ENCODE results near the gene CALM1. TPM values are rescaled to one million over a fixed set of nuclear protein-coding genes. Genes with fewer than 3 reads are reported as not detected.

The CALM1 gene
- total and polyA plus RNA-seq, 10 of the 15 experiments (the other 5 are each of a cell fraction or from before 2014, with no cell fraction given) = 110 to 729 (median 261) TPM

GRCh38 chr14:90381011-90381786, 15.6 kb upstream of the CALM1 start (continued):
- TF ChIP-seq, protein P1, sequence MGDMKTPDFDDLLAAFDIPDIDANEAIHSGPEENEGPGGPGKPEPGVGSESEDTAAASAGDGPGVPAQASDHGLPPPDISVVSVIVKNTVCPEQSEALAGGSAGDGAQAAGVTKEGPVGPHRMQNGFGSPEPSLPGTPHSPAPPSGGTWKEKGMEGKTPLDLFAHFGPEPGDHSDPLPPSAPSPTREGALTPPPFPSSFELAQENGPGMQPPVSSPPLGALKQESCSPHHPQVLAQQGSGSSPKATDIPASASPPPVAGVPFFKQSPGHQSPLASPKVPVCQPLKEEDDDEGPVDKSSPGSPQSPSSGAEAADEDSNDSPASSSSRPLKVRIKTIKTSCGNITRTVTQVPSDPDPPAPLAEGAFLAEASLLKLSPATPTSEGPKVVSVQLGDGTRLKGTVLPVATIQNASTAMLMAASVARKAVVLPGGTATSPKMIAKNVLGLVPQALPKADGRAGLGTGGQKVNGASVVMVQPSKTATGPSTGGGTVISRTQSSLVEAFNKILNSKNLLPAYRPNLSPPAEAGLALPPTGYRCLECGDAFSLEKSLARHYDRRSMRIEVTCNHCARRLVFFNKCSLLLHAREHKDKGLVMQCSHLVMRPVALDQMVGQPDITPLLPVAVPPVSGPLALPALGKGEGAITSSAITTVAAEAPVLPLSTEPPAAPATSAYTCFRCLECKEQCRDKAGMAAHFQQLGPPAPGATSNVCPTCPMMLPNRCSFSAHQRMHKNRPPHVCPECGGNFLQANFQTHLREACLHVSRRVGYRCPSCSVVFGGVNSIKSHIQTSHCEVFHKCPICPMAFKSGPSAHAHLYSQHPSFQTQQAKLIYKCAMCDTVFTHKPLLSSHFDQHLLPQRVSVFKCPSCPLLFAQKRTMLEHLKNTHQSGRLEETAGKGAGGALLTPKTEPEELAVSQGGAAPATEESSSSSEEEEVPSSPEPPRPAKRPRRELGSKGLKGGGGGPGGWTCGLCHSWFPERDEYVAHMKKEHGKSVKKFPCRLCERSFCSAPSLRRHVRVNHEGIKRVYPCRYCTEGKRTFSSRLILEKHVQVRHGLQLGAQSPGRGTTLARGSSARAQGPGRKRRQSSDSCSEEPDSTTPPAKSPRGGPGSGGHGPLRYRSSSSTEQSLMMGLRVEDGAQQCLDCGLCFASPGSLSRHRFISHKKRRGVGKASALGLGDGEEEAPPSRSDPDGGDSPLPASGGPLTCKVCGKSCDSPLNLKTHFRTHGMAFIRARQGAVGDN (IDR thresholded peaks at IDR 0.05) = no peak
- no peak for TF ChIP-seq KAT2A (conservative IDR thresholded peaks at IDR 0.05; ENCODE audit: control insufficient read depth, low read depth, low read length)
- no peak for TF ChIP-seq RELA (IDR thresholded peaks at IDR 0.05; ENCODE audit: borderline replicate concordance, partially characterized antibody)
- TF ChIP-seq SIN3A (IDR thresholded peaks at IDR 0.05; ENCODE audit: low read depth, low read length) = no peak

- Histone ChIP-seq H3K27ac (ENCODE audit: control insufficient read depth, insufficient read depth) (peak overlapping the region; percentile 98), H3K27me3 (replicated peaks in 1 of 2; ENCODE audit: control insufficient read depth in 2 of 2, insufficient read depth in 2 of 2, low read length in 1 of 2) (no peaks in the 10 kb centered on the region)
- CTCF ChIA-PET = interaction anchor here (0.8 to 2.9 kb wide), 6 partner anchors 15 to 378 kb away, joined by 3 to 17 read pairs (median 4); partner anchors contain the start of gene CALM1
- TF ChIP-seq CEBPZ (IDR thresholded peaks at IDR 0.05; ENCODE audit: low read depth, low read length) = no peak
- TF ChIP-seq POLR2AphosphoS2 (IDR thresholded peaks at IDR 0.05; ENCODE audit: low read depth, low read length) = no peak
- TF ChIP-seq PRDM15 (CRISPR knock-in tag; IDR thresholded peaks at IDR 0.05) = no peak
These were observed 14.8 kb upstream of the CALM1 start for GRCh38 chr14:90381999-90382451.

More at GRCh38 chr14:90381999-90382451, 14.8 kb upstream of the CALM1 start:
- FAIRE-seq = peak; percentile 23
- no peaks in the 10 kb centered on the region; the same call in none of the 2 replicates for H3K79me2 ChIP-seq (ENCODE audit: control insufficient read depth, insufficient read depth, low read length)
- WGBS (ENCODE audit: insufficient coverage, insufficient replicate concordance, low lambda C conversion rate, missing lambda C conversion rate) = 59% methylated on average over 13 of the region's 13 CpGs
- H3K9me3 ChIP-seq (replicated peaks; ENCODE audit: control insufficient read depth, insufficient read depth, low read length) = no peaks in the 10 kb centered on the region
- intact Hi-C loops (cut with micrococcal nuclease; ENCODE audit: unreplicated experiment) (loop anchor here (2.0 to 5.0 kb wide), 2 partner anchors 125 to 427 kb away; partner anchors contain the start of genes EFCAB11, PSMC1 and TDP1), in situ Hi-C loops (cut with MboI) (loop anchor here (25.0 kb wide), 1 partner anchor 1130 kb away; the partner anchor contains the start of gene PPP4R3A)
- BruUV-seq (replicated peaks) = no TSS peak
- H3K9ac ChIP-seq (ENCODE audit: control insufficient read depth, insufficient read depth, low read length) = peak overlapping the region; percentile 100
- DNase-seq (ENCODE audit: low read depth, low spot score) = no peak
- ChIA-PET POLR2A (interaction anchor here (5.8 kb wide), 1 partner anchor 14 kb away, joined by 43 read pairs; the partner anchor contains the start of gene CALM1), SMC1A (ENCODE audit: uncharacterized antibody, unreplicated experiment) (interaction anchor here (1.2 kb wide), 1 partner anchor 51 kb away, joined by 3 read pairs; no protein-coding TSS in a partner anchor), RAD21 (ENCODE audit: unreplicated experiment) (interaction anchor here (1.0 kb wide), 1 partner anchor 18 kb away, joined by 3 read pairs; no protein-coding TSS in a partner anchor)
- H2AFZ ChIP-seq (ENCODE audit: control insufficient read depth, low read depth, low read length) = peak overlapping the region; percentile 86
- peak overlapping the region; percentile 99 for H3K4me2 ChIP-seq (ENCODE audit: control insufficient read depth, insufficient read depth)
- H3K4me3 ChIP-seq = peak overlapping the region; percentile 82
- peaks cover 7% of the 10 kb centered on the region for H3K4me1 ChIP-seq (ENCODE audit: control insufficient read depth, insufficient read depth, low read length)
- H3K36me3 ChIP-seq (ENCODE audit: control insufficient read depth in 2 of 2, insufficient read depth in 2 of 2, low read length in 1 of 2) = no peaks in the 10 kb centered on the region
- no peaks in the 10 kb centered on the region for H4K20me1 ChIP-seq (ENCODE audit: control insufficient read depth, insufficient read depth)
- no peak for ATAC-seq

All from GM12878 (cell line).